Endothelial cell (in vitro differentiated cells): ENCODE measurements around the gene PDE6A. TPM values are rescaled to one million over a fixed set of nuclear protein-coding genes. Genes with fewer than 3 reads are reported as not detected.

Source experiments
- DNase-seq: peaks from one replicate; pipeline ENCODE4 v3.0.0; 2021; ENCODE audit warnings: low spot score
- H3K27ac Mint-ChIP-seq: one replicate; pipeline ENCODE4 v1.8.0; 2021; ENCODE audit warnings: mixed read lengths, inconsistent platforms; ENCODE audit not compliant: unreplicated experiment
- H3K27me3 Mint-ChIP-seq: one replicate; pipeline ENCODE4 v1.8.0; 2021; ENCODE audit warnings: mild to moderate bottlenecking, moderate library complexity, mixed read lengths, inconsistent platforms; ENCODE audit not compliant: unreplicated experiment
- H3K36me3 Mint-ChIP-seq: one replicate; pipeline ENCODE4 v1.8.0; 2021; ENCODE audit warnings: mild to moderate bottlenecking, low read depth, mixed read lengths, inconsistent platforms; ENCODE audit not compliant: unreplicated experiment
- H3K4me1 Mint-ChIP-seq: one replicate; pipeline ENCODE4 v1.8.0; 2021; ENCODE audit warnings: mild to moderate bottlenecking, mixed read lengths, inconsistent platforms; ENCODE audit not compliant: unreplicated experiment
- H3K4me3 Mint-ChIP-seq: one replicate; pipeline ENCODE4 v1.8.0; 2021; ENCODE audit warnings: mild to moderate bottlenecking, mixed read lengths, inconsistent platforms; ENCODE audit not compliant: unreplicated experiment
- H3K9me3 Mint-ChIP-seq: one replicate; pipeline ENCODE4 v1.8.0; 2021; ENCODE audit warnings: mixed read lengths, inconsistent platforms; ENCODE audit not compliant: unreplicated experiment
- CTCF ChIP-seq: fragments of 200-600 bp; sonication (generic); IDR thresholded peaks from one replicate; pipeline ENCODE4 v1.5.0; 2021; ENCODE audit warnings: antibody characterized with exemption; ENCODE audit not compliant: unreplicated experiment
- total RNA-seq: library from RNA; stranded (reverse); fragmentation: NEBNext Ultra II Directional; extraction: Animal tissue kit (Norgen Biotek cat#: 25700); gene quantifications from one replicate; pipeline ENCODE4 v1.2.1, GENCODE V29; 2021; ENCODE audit not compliant: unreplicated experiment

Gene PDE6A
- total RNA-seq, 1 donor from 2014 or later, result not detected

DNA sequence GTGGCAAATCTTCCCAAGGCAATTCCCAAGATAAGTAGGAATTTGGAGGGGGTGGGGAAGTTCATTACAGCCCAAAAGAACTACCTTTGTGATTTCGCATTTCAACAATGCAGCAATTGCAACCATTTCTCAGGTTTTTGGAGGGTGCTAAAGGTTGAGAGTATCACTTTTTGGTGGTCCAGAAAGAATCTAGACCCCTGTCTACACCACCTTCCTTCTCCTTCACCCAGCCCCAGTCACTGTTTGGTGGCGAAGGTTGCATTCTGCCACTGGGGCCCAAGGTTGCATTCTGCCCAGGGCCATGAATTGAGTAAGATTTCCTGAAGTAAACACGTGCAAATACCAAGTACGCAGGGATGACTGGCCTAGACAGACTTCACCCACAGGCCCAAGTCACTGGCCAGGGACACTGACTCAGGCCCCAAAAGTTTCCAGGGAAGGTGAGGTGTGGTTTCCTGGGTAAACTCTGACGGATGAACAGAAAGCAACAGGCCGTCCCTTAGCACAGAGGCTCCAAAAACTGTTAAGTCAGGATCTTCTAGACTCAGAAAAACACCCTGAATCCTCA, 5.7 kb downstream of the PDE6A start:
- no peak overlapping the region for H3K4me3 Mint-ChIP-seq
- peaks cover 42% of the 10 kb centered on the region for H3K4me1 Mint-ChIP-seq
- no peaks in the 10 kb centered on the region for H3K9me3 Mint-ChIP-seq
- no peak overlapping the region for H3K27ac Mint-ChIP-seq
- no peak for TF ChIP-seq CTCF
- H3K27me3 Mint-ChIP-seq, result peaks cover 4% of the 10 kb centered on the region
- no peaks in the 10 kb centered on the region for H3K36me3 Mint-ChIP-seq
- DNase-seq, result no peak

GRCh38 chr5:149938279-149938678, 6.3 kb downstream of the PDE6A start:
- DNase-seq, result no peak
- H3K27me3 Mint-ChIP-seq, result peaks cover 4% of the 10 kb centered on the region
- peaks cover 38% of the 10 kb centered on the region for H3K4me1 Mint-ChIP-seq
- H3K9me3 Mint-ChIP-seq, result no peaks in the 10 kb centered on the region
- H3K4me3 Mint-ChIP-seq, result no peak overlapping the region
- no peak overlapping the region for H3K27ac Mint-ChIP-seq
- no peaks in the 10 kb centered on the region for H3K36me3 Mint-ChIP-seq
- TF ChIP-seq CTCF, result no peak

GRCh38 chr5:149937610-149938009, 7.0 kb downstream of the PDE6A start:
- Mint-ChIP-seq H3K4me1 (peaks cover 32% of the 10 kb centered on the region), H3K4me3 (no peak overlapping the region), H3K9me3 (no peaks in the 10 kb centered on the region), H3K36me3 (no peaks in the 10 kb centered on the region), H3K27ac (no peak overlapping the region), H3K27me3 (peaks cover 4% of the 10 kb centered on the region)
- no peak for TF ChIP-seq CTCF
- no peak for DNase-seq

DNA sequence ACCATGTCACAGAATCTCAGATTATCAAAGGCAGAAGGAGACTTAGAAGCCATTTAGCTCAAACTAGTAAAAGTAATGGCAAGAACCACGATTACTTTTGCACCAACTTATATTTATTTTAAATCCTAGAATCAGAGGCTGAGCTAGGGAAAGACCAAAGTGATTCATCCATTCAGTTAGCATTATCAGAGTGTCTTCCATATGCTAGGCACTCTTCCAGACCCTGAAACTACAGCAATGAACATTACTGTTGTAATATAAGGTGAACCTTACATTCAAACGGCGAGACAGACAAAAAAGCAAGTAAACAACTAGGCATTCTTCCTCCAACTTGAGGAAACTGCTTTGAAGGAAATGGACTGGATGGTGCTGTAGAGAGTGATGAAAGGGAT, 7.9 kb downstream of the PDE6A start:
- H3K4me1 Mint-ChIP-seq, result peaks cover 27% of the 10 kb centered on the region
- H3K9me3 Mint-ChIP-seq, result no peaks in the 10 kb centered on the region
- peak overlapping the region; percentile 28 for H3K27ac Mint-ChIP-seq
- H3K4me3 Mint-ChIP-seq, result no peak overlapping the region
- DNase-seq, result no peak
- peaks cover 3% of the 10 kb centered on the region for H3K27me3 Mint-ChIP-seq
- no peaks in the 10 kb centered on the region for H3K36me3 Mint-ChIP-seq
- TF ChIP-seq CTCF, result no peak

DNA sequence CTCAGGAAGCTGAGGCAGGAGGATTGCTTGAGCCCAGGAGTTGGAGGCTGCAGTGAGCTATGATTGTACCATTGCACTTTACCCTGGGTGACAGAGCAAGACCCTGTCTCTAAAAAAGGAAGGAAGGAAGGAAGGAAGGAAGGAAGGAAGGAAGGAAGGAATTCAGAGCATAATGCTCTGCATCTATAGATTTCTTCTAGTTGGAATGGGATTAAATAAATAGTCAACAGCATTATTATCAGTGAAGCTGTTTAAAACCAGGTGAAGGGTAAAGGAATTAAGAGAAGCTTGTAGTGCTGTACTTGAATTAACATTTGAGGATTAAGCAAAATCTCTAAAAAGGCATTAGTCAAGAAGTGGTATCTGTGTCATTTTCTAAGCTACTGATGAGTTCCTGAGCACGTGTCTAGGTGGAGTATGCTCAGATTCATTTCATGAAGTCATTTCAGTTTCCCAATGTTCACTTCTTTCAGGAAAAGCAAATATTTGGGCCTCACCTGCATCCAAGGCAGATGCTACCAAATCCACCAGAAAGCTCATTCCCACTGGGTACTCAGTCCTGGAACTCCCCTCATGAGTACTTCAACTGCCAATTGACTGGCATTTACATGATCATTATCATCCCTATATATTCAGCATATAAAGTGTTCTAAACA, 8.4 kb downstream of the PDE6A start:
- Mint-ChIP-seq H3K4me1 (peaks cover 27% of the 10 kb centered on the region), H3K9me3 (no peaks in the 10 kb centered on the region), H3K4me3 (no peak overlapping the region), H3K27ac (no peak overlapping the region), H3K27me3 (peaks cover 2% of the 10 kb centered on the region), H3K36me3 (no peaks in the 10 kb centered on the region)
- no peak for TF ChIP-seq CTCF
- DNase-seq, result no peak
